ENCODE data around the gene TMEM151B.
A peak's percentile ranks its signal among the peaks of the same experiment; 100 is the strongest.

The TMEM151B gene

DNA sequence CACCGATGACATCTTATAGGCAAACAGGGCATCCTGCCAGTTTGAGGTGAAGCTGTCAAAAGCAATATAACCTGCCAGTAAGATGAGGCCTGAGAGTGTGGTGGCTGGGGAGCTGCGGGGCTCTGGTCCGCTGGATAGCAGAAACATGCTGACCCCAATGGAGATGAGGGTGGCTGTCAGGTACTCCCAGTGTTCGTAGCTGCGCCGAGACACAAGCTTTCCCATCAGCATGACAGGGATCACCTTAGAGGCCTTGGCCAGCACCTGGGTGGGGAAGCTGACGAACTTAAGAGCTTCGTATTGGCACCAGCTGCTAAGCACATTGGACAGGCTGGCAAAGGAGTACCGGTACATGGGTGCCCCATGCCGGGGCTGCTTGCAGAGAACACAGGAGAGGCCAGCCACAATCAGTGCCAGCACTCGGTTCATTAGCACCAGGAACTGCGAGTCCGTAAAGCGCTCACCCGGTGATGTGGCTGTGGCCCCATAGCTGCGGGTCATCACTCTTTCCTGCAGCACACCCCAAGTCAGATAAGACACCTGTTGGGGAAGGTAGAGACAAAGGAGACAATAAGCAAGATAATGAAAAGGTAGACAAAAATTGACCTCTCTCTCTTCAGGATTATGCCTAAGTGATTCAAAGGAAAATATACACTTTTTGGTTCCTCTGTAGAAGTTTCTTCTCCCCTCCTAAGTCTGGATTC, 15.0 kb upstream of the TMEM151B start:
- Histone ChIP-seq H3K36me3 (ENCODE audit: control insufficient read depth, insufficient read depth, low read length, severe bottlenecking) (peaks cover 57% of the 10 kb centered on the region), H3K27me3 (replicated peaks; ENCODE audit: control insufficient read depth, insufficient read depth, low read length) (no peaks in the 10 kb centered on the region), H3K9me3 (ENCODE audit: control insufficient read depth, low read length) (no peaks in the 10 kb centered on the region), H3K4me3 (ENCODE audit: low read length) (no peak overlapping the region), H3K9ac (ENCODE audit: low read length) (no peak overlapping the region), H3K4me1 (ENCODE audit: control insufficient read depth, insufficient read depth, low read length) (peaks cover 15% of the 10 kb centered on the region)
- DNase-seq (ENCODE audit: low read depth): no peak

DNA sequence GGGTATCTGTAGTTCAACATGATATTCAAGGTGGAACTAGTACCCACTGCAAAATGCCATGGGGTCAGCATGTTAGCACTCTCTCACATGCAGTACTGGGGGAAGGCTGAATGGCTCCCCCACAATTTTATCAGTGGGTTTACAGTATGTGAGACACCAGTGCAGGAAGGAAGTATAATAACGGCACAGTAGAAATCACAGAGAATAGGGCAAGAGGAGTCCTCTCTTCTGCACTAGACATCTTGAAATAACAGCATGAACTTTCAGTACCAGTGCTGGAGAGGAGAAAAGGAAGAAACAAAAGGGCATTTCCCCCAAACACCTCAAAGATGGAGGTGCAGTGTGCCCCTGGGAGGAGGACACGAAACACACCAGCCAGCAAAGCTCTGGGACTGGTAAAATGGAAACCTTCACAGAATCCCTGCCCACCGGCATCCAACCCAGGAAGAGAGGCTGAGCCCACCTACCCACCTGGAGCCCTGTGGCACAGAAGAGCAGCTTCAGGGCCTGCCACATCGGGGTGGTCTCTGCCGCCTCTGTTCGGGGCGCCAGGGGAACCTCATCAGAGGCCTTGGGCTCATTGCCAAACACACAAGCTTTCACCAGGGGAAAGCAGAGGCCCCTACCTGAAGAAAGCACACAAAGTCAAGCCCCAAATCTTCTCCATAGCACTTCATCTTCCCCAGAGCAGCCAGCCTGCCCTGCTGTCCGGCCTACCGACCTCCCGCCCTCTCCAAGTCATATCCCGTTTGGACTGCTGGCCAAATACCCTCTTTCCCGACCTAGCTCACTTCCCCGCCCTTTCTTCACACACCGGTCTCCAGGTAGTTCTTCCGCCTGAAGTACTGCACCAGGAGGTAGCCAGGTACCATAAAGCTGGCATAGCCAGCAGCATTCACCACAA, 14.1 kb upstream of the TMEM151B start:
- Histone ChIP-seq H3K9me3 (ENCODE audit: control insufficient read depth, low read length) (no peaks in the 10 kb centered on the region), H3K4me1 (ENCODE audit: control insufficient read depth, insufficient read depth, low read length) (peaks cover 15% of the 10 kb centered on the region), H3K9ac (ENCODE audit: low read length) (peak overlapping the region; percentile 94), H3K36me3 (ENCODE audit: control insufficient read depth, insufficient read depth, low read length, severe bottlenecking) (peaks cover 48% of the 10 kb centered on the region), H3K27me3 (replicated peaks; ENCODE audit: control insufficient read depth, insufficient read depth, low read length) (no peaks in the 10 kb centered on the region), H3K4me3 (ENCODE audit: low read length) (peak overlapping the region; percentile 92)
- no peak for DNase-seq (ENCODE audit: low read depth)

DNA sequence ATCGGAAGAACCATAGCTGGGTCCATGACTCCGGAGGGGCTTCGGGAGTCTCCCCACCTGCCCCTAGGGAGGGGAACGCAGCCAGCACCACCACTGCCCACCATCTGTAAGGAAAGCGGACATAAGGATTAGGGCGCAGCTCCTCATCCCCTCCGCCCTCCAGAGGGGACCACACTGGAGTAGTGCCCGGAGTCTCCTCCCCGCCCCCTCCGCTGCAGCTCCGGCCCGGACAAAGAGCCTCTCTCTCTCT, 13.6 kb upstream of the TMEM151B start:
- Histone ChIP-seq H3K9me3 (ENCODE audit: control insufficient read depth, low read length) (no peaks in the 10 kb centered on the region), H3K9ac (ENCODE audit: low read length) (peak overlapping the region; percentile 94), H3K27me3 (replicated peaks; ENCODE audit: control insufficient read depth, insufficient read depth, low read length) (no peaks in the 10 kb centered on the region), H3K4me1 (ENCODE audit: control insufficient read depth, insufficient read depth, low read length) (peaks cover 15% of the 10 kb centered on the region), H3K36me3 (ENCODE audit: control insufficient read depth, insufficient read depth, low read length, severe bottlenecking) (peaks cover 42% of the 10 kb centered on the region), H3K4me3 (ENCODE audit: low read length) (peak overlapping the region; percentile 92)
- no peak for DNase-seq (ENCODE audit: low read depth)

DNA sequence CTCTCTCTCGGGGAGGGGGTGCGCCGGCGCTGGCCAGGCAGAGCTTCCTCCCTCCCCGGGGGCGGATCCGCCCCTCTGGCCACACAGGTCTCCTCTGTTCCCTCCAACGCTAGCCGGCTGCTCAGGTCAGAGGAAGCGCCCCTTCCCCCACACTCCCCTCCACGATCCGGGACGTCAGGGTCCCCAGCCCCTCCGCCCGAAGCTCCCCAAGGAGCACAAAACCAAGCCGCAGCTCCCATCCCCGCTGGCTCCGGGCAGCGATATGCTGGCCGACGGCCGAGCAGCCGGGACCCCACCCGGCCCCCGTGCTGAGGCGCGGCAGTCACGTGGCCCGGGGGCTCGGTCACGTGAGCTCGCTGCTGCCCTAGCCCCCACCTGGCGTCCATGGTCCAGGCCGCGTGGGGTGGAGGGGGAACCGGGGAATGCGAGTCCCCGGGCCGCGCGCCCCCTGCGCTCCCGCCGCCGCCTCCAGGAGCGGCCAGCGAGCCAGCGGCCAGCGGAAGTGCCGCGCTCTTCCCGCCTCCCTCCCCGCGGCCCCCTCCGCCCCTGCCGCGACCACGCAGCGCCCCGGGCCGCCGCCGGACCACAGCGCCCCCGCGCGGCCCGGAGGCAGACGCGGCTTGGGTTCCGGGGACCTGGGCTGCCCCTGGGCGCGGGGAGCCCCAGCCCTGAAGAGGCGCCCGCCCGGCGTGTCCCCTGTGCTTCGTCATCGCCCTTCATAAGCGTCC, 13.1 kb upstream of the TMEM151B start, which contains the start of gene SLC35B2:
Gene SLC35B2 (minus strand): TSS at position 504 of the 728 bp plus-strand sequence. CDS start 118 bp downstream, at position 386.
- Histone ChIP-seq H3K9me3 (ENCODE audit: control insufficient read depth, low read length) (no peaks in the 10 kb centered on the region), H3K9ac (ENCODE audit: low read length) (peak within 1 kb of the TSS; percentile 94), H3K27me3 (replicated peaks; ENCODE audit: control insufficient read depth, insufficient read depth, low read length) (no peaks in the 10 kb centered on the region), H3K4me1 (ENCODE audit: control insufficient read depth, insufficient read depth, low read length) (peaks cover 15% of the 10 kb centered on the region), H3K4me3 (ENCODE audit: low read length) (peak within 1 kb of the TSS; percentile 92), H3K36me3 (ENCODE audit: control insufficient read depth, insufficient read depth, low read length, severe bottlenecking) (peaks cover 38% of the 10 kb centered on the region)
- DNase-seq (ENCODE audit: low read depth): peak; percentile 88

DNA sequence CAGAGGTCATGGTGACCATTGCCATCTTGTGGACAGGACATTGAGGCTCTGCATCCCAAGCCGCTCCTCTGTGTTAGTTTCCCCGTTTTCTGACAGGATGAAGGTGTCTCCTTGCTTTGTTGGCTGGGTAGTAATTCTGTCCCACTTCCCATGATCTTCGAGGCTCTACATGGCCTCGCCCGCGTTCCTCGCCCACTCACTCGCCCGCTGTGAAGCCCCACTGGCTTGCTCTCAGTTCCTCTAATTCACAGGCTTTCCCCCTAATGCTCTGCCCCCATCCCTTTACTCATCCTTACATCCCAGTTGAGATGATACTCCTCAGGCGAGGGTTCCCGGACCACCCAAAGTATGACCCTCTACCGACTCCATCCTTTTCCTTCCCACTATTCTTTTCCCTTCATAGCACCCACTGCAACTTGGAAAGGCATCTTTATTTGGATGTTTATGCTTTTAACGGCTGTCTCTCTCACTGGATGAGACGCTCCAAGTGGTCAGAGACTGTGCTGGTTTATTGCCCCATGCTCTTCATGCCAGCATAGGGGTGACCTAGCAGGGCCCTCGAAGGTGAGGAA, 12.4 kb upstream of the TMEM151B start:
- Histone ChIP-seq H3K36me3 (ENCODE audit: control insufficient read depth, insufficient read depth, low read length, severe bottlenecking) (peaks cover 31% of the 10 kb centered on the region), H3K4me1 (ENCODE audit: control insufficient read depth, insufficient read depth, low read length) (peaks cover 16% of the 10 kb centered on the region), H3K9me3 (ENCODE audit: control insufficient read depth, low read length) (no peaks in the 10 kb centered on the region), H3K4me3 (ENCODE audit: low read length) (peak overlapping the region; percentile 92), H3K9ac (ENCODE audit: low read length) (peak overlapping the region; percentile 94), H3K27me3 (replicated peaks; ENCODE audit: control insufficient read depth, insufficient read depth, low read length) (no peaks in the 10 kb centered on the region)
- DNase-seq (ENCODE audit: low read depth): no peak

DNA sequence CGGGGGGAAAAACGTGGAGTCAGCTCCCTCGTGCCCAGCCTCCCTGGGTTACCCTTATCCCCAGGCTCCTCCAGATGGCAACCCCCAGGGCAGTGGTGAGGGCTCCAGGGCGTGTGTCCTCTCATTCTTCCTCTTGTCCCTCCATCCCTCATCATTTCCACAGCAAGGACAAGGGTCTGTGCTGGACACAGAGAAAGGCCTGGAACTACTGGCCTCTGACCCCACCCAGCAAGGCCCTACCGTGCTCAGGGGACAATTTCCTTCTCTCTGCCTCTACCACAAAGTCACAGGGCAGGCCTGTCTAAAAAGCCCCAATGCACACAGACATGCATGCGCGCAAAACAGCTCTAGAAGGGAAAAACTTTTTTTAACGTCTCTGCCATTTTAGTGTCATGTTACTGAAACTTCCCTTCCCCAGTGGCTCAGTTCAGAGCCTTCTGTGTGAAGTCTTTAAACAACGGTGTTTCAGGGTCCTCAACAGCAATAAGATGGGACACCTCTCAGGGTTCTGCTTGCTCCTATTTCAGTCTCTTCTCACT, 11.9 kb upstream of the TMEM151B start:
- Histone ChIP-seq H3K4me3 (ENCODE audit: low read length) (no peak overlapping the region), H3K36me3 (ENCODE audit: control insufficient read depth, insufficient read depth, low read length, severe bottlenecking) (peaks cover 26% of the 10 kb centered on the region), H3K9me3 (ENCODE audit: control insufficient read depth, low read length) (no peaks in the 10 kb centered on the region), H3K9ac (ENCODE audit: low read length) (peak overlapping the region; percentile 94), H3K4me1 (ENCODE audit: control insufficient read depth, insufficient read depth, low read length) (peaks cover 21% of the 10 kb centered on the region), H3K27me3 (replicated peaks; ENCODE audit: control insufficient read depth, insufficient read depth, low read length) (no peaks in the 10 kb centered on the region)
- no peak for DNase-seq (ENCODE audit: low read depth)

DNA sequence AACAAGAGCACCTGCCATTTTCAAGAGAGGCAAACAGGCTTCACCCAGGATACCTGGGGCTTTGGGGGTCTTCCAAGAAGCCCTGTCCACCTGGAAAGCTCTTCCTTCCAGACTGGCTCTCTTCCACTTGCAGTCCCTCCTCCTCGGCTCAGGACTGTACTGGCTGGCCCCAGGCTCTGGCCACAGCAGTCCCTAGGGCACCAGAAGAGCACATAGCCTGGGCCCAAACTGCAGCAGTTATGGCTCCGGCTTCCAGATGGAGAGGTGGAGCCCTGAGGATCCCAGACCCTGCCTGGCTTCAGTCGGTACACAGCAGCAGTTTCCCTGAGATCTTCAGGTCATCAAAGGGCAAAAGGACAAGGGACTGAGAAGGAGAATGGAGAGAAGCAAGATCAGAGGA, 11.3 kb upstream of the TMEM151B start:
- Histone ChIP-seq H3K9ac (ENCODE audit: low read length) (no peak overlapping the region), H3K36me3 (ENCODE audit: control insufficient read depth, insufficient read depth, low read length, severe bottlenecking) (peaks cover 20% of the 10 kb centered on the region), H3K9me3 (ENCODE audit: control insufficient read depth, low read length) (no peaks in the 10 kb centered on the region), H3K27me3 (replicated peaks; ENCODE audit: control insufficient read depth, insufficient read depth, low read length) (no peaks in the 10 kb centered on the region), H3K4me1 (ENCODE audit: control insufficient read depth, insufficient read depth, low read length) (peaks cover 27% of the 10 kb centered on the region), H3K4me3 (ENCODE audit: low read length) (no peak overlapping the region)
- no peak for DNase-seq (ENCODE audit: low read depth)

DNA sequence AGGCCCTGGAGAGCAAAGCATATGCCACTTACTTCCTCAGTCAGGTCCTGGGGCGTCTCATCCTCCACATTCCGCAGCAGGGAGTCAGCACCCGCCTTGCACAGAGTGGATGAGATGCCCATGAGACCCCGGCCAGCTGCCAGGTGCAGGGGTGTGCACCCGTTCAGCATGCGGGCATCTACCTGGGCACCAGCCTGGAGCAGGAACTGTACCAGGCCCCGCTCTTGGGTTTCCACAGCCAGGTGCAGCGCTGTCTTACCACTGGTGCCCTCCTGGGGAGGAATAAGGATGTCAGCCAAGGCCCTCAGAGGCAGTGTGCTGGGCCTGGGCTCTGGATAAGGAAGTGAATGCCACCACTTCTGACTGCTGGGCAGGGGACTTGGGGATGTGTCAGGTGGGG, 10.2 kb upstream of the TMEM151B start:
- H3K27me3 ChIP-seq (replicated peaks; ENCODE audit: control insufficient read depth, insufficient read depth, low read length): no peaks in the 10 kb centered on the region
- H3K36me3 ChIP-seq (ENCODE audit: control insufficient read depth, insufficient read depth, low read length, severe bottlenecking): peaks cover 9% of the 10 kb centered on the region
- H3K9me3 ChIP-seq (ENCODE audit: control insufficient read depth, low read length): no peaks in the 10 kb centered on the region
- no peak for DNase-seq (ENCODE audit: low read depth)
- peaks cover 37% of the 10 kb centered on the region for H3K4me1 ChIP-seq (ENCODE audit: control insufficient read depth, insufficient read depth, low read length)
- no peak overlapping the region for H3K4me3 ChIP-seq (ENCODE audit: low read length)
- no peak overlapping the region for H3K9ac ChIP-seq (ENCODE audit: low read length)

DNA sequence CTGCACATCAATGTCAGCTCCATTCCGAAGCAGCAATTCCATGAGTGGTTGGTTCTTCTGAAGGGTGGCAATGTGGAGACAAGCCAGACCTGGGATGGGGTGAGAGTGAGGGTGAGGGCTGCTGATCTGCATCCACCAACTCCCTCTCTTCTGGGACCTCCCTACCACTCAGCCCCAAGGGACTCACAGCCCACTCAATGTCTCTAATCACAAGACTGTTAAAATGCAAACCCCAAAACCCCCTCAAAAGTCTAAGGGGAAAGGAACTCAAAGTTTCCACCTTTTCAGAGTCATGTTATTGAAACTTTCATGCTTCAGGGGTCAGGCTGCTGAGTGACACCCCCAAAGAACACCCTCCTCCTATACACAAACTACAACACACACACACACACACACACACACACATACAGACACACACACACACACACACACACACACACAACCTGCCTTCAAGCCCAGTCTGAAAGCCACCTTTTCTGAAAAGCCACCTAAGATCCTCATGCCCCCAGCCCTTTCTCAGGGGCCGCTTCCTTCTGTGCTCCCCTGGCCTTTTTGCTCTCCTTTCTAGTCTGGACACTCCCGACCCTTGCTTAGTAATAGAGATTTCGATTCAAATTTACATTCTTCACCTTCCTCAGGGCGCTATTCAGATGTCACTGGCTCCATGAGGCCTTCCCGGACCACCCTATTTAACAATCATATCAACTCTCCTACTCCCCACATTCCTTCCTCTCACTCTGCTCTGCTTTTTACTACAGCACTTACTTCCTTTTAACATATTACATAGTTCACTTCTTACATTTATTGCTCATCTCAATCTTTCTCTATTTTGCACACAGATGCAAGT, 9.6 kb upstream of the TMEM151B start:
- H3K27me3 ChIP-seq (replicated peaks; ENCODE audit: control insufficient read depth, insufficient read depth, low read length): no peaks in the 10 kb centered on the region
- H3K9me3 ChIP-seq (ENCODE audit: control insufficient read depth, low read length): no peaks in the 10 kb centered on the region
- H3K4me1 ChIP-seq (ENCODE audit: control insufficient read depth, insufficient read depth, low read length): peaks cover 37% of the 10 kb centered on the region
- H3K36me3 ChIP-seq (ENCODE audit: control insufficient read depth, insufficient read depth, low read length, severe bottlenecking): peaks cover 3% of the 10 kb centered on the region
- DNase-seq (ENCODE audit: low read depth): no peak
- H3K9ac ChIP-seq (ENCODE audit: low read length): no peak overlapping the region
- H3K4me3 ChIP-seq (ENCODE audit: low read length): no peak overlapping the region

DNA sequence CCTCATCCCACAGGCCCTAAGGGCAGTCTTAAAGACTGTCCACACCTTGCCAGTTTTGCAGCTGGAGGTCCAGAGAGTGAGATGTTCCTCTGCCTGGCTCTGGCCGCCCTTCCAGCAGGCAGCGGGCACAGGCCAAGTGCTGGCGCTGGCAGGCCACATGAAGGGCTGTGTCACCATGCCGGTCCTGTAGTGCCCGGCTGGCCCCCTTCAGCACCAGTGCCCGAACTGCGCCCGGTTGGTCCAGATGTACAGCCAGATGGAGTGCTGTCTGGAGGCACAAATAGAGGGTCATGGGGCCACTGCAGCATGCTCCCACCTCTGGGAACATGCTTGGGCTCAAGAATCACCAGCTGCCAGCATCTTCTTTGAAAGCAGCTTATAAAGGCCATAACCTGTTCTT, 8.7 kb upstream of the TMEM151B start:
- DNase-seq (ENCODE audit: low read depth): no peak
- H3K9me3 ChIP-seq (ENCODE audit: control insufficient read depth, low read length): no peaks in the 10 kb centered on the region

More for the DNA sequence above, 8.7 kb upstream of the TMEM151B start:
- Histone ChIP-seq H3K9ac (ENCODE audit: low read length) (no peak overlapping the region), H3K27me3 (replicated peaks; ENCODE audit: control insufficient read depth, insufficient read depth, low read length) (no peaks in the 10 kb centered on the region), H3K36me3 (ENCODE audit: control insufficient read depth, insufficient read depth, low read length, severe bottlenecking) (no peaks in the 10 kb centered on the region), H3K4me1 (ENCODE audit: control insufficient read depth, insufficient read depth, low read length) (peaks cover 28% of the 10 kb centered on the region), H3K4me3 (ENCODE audit: low read length) (no peak overlapping the region)

All from adipocyte (in vitro differentiated cells).